COLO668 (cell line): ENCODE results near the gene DRGX.

Source experiments
- DNase-seq: peaks from one replicate; lab custom pipeline; 2025; ENCODE audit not compliant: unreplicated experiment; lab: John Stamatoyannopoulos, UW

The DRGX gene

DNA sequence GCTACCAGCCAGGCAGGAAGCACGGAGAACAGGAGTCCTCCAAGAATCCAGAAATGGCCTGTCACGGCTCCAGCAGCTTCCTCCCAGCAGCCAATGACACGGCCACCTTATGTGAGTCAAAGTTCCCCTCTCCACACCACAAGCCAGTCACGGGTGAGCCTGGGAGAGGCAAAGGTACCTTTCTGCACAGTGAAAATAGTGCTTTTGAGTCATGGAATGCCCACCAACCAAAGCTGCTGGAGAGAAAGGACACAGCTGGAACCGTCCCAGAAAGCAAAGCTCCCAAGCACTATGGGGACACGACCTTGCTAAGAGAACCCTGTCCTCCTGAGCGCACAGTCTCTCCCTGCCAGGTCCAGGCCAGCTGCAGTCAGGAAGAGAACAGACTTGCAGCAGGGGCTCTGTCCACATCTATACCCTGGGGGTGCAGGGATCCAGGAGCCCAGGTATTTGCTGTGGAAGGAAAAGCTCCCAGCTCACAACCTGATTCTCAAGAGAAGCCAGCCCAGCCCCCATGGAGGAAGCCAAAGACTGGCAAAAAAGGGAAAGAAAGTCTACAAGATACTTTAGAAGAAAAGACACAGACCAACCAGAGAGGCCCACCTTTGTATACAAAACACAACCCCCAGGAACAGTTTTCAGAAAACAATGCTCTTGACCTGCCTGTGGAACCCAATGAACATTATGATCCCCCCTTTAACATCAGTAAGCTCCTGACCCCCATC lies 72.6 kb downstream of the DRGX start:
- no peak for DNase-seq

DNA sequence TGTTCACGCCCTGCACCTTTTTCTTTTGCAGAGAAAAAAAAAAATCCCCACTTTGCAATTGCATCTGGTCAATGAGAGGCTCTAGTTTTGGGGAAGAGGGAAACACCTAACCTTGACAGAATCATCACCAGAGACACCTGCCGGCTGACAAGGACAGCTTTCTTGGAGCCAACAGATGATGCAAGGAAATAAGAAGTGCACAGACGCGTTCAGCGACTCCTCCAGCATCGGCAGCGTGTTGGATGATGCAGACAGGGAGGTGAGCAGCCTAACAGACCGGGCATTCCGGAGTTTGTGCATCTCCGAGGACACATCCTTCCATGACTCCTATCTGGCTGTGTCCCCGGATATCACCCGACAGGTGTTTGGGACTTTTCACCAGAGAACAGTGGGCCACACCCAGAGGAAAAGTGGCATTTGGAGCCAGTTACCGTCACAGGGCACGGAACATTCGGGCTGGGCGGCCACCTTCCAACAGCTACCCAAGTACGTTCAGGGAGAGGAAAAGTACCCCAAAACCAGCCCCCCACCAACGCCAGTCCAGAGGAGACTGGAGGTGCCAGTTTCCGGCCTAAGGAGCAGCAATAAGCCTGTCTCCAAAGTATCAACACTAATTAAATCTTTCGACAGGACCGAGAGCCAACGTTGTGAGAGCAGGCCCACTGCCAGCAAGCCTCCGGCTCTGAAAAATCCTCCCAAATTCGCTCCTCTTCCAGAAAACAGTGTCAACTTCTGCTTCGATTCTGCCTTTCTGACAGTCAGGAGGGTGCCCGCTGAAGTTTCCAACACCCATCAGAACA lies 73.3 kb downstream of the DRGX start:
- DNase-seq: no peak

DNA sequence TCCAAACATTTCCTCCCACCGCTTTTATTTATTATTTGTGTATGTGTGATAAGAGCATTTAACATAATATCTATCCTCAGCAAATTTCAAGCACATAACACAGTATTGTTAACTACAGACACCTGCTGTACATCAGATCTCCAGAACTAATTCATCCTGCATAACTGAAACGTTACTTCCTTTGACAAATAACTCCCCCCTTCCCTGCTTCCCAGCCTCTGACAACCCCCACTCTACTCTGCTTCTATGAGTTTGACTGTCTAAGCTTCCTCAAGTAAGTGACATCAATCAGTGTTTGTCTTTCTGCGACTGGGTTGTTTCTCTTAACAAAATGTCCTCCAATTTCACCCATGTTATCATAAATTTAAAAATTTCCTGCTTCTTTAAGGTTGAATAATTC lies 74.9 kb downstream of the DRGX start:
- DNase-seq: no peak

DNA sequence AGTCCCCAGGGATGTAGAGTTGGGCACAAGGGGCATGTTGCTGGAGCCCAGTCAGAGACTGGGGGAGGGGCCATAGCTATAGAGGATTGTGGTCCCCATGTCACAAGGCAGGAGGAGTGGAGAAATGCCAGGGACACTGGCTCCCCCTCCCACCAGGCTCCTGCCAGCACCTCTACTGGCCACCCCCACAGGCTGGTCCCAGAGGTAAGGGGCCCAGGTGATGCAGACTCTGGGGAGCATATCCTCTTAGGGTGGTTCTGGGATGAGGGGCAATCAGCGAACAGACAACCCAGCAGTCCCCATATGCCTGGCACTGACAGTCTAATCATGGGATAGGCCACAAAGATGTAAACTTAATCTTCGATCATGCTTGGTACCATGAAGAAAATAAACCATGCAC lies 75.7 kb downstream of the DRGX start:
- DNase-seq: no peak

DNA sequence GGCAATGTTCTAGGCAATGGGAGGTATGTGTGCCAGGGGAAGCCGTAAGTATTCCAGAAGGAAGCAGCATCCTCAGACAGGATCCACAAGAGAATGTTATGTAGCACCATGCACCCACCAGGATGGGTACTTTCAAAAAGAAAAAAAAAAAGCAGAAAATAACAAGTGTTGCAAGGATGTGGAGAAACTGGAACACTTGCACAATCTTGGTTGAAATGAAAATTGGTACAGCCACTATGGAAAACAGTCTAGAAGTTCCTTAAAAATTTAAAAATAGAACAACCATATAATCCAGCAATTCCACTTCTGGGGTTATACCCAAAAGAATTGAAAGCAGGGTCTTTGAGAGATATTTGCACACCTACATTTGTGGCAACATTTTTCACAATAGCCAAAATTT lies 76.7 kb downstream of the DRGX start:
- DNase-seq: no peak

DNA sequence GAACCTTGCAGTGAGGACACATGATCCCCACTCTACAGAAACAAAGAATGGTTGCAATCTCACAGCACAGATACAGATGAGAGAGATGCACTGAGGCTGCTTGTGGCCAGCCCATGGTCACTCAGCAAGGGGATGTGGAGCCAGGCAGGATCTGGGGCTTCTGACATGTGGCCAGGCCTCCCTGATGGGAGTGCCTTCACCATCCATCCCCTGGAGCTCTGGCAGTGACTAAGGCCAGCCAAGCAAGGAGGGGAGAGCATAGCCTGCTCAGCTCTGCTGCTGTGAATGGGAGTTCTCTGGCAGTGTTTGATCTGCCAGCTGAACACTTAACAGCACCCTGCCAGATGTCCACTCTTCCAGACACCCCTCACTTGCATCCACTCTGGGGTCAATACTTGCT lies 77.1 kb downstream of the DRGX start:
- DNase-seq: no peak

DNA sequence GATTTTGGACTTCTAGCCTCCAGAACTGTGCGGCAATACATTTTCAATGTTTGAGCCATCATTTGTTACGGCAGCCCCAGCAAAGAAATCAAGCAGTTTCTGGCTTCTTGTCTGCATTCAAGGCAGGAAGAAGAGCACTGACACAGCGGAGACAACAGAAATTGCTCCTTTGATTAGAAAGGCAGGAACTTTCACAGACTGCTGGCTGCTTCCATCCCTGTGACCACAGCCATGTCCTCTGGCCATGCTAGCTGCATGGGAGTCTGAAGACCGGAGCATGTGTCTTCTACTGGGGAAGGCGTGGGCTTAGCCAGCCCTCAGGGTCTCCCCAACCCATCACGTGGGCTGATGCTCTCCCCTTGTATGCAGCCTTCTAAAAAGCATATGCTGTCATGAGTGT lies 77.9 kb downstream of the DRGX start:
- no peak for DNase-seq

DNA sequence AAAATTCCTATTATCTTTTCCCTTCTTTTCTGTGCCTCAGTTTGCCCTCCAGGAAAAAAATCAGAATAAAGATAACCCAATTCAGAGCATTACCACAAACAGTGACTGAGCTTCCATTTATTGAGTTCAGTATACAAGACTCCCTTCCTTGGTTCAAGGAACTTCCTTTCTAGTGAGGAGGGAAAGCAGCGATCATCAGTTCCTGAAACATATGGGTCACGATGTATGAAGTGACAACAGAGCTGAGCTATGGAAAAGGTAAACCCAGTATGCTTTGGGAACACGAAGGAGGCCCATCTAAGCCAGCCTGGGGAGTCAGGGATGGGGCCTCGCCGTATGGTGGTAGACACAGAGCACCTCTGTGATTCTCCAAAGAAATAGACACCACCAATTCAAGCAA lies 81.1 kb downstream of the DRGX start:
- DNase-seq: no peak
